ENCODE data around the gene DSE.

GRCh38 chr6:116467514-116467913 is 96.8 kb downstream of the DSE start:
- TF ChIP-seq CTCF (conservative IDR thresholded peaks at IDR 0.05) (no peak), EZH2 (IDR thresholded peaks at IDR 0.05; ENCODE audit: low read depth) (no peak)

Data from PC-9 (cell line).